Kidney glomerular epithelial cell (primary cell): ENCODE measurements around the gene PDYN.
"Not testable (repeated sequence)": the region's sequence is repeated elsewhere in the genome, so short reads cannot be mapped to it uniquely, and the experiment has no call there.

Source experiments
- DNase-seq: peaks from one replicate; lab custom pipeline; 2025; lab: John Stamatoyannopoulos, UW

Gene PDYN

DNA sequence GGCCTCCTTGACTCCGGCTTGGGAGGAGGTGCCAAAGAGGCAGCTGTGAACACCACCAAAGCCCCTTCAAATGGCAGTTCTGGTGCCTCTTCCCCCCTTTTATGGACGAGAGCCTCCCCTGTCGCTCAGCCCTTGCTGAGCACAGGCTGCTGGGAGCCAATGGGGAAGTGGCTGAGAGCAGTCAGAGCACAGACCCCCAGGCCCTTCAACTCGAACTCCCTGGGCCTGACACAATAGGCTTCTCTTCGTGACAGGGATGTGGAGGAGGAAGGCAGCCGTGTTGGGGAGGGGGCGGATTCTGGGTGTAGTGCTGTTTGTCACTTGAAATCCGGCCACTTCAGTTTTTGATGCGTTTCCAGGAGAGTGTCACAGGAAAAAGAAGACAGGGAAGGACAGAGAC, at the start of gene PDYN:
Gene PDYN, minus strand, starts transcription at position 73 of the 400 bp plus-strand sequence. CDS start 10,974 bp downstream, outside the sequence.
- DNase-seq: no peak

GRCh38 chr20:2042400-2042799, 48.5 kb upstream of the PDYN start:
- DNase-seq: peak; percentile 41

- no peak for DNase-seq
Measured at GRCh38 chr20:2038161-2038560, 44.3 kb upstream of the PDYN start.

GRCh38 chr20:2037296-2037914, 43.5 kb upstream of the PDYN start:
- DNase-seq: no peak

GRCh38 chr20:2036357-2036756, 42.5 kb upstream of the PDYN start:
- not testable (repeated sequence) for DNase-seq

GRCh38 chr20:2032168-2032567, 38.3 kb upstream of the PDYN start:
- DNase-seq: no peak

DNA sequence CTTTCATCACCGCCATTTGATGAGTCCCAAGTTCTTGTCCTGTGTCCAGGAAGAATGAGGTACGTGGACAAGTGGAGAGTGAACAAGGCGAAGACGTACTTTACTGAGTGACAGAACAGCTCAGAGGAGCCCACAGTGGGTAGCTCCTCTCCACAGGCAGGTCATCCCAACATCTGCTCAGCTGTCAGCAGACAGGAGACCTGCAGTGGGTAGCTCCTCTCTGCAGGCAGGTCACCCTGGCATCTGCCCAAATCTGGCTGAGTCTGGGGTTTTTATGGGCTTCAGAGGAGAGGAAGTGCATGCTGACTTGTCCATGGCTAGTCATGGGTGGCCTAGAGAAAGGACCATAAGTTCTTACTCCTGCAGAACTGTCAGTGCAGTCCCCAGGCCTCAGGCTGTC, 32.7 kb upstream of the PDYN start:
- DNase-seq: no peak

DNA sequence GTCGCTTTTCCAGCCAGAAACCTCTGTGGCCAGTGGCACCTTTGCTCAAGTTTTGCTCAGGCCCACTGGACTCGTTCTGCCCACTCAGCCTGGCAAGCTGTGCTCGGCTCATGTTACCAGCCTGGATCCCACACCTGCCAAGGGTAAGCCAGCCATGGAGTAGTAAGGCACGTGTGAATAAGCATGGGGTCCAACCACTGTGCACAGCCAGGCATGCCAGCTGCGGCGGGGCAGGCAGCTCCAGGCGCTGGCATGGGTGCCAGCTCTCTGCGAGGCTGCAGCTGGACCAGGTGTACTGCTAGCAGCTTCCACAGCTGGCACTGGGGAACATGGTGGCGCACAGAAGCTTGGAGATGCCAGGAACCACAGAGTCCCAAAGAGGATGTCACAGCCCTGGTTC, 32.1 kb upstream of the PDYN start:
- DNase-seq: no peak

DNA sequence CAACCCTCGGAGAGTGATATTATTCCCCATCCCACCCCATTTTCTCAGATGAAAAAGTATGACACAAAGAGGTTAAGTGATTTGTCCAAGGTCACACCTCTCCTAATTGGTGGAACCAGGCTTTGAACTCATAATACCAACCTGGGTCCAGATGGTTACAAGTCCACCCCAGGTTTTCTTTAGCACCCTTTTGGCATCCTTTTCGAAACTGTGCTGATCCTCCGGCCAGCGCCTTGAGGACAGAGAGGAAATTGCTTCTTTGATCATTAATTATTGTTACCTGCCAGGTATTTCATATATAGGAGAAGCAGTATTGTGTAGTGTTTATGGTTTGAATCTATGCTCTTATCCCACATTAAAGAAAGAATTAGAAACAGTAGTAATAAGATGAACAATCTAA, 29.3 kb upstream of the PDYN start:
- no peak for DNase-seq

DNA sequence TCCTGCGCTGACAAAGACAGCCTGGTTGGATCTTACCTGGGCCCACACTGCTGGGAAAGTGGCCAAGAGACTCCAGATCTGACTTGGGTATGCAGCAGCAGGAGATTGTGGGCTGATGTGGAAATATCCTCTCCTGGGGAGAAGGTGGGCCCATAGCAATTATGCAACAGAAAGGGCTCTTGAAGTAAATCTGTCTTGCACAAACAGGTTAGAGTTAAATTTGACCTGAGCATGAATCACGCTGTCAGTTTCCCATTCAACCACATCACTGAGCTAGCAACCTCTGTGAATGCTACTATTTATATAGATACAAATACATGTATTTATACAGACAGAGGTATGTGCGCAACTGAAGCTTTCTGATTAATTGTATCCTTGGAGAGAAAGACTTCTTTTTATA, 28.3 kb upstream of the PDYN start:
- peak; percentile 13 for DNase-seq

DNA sequence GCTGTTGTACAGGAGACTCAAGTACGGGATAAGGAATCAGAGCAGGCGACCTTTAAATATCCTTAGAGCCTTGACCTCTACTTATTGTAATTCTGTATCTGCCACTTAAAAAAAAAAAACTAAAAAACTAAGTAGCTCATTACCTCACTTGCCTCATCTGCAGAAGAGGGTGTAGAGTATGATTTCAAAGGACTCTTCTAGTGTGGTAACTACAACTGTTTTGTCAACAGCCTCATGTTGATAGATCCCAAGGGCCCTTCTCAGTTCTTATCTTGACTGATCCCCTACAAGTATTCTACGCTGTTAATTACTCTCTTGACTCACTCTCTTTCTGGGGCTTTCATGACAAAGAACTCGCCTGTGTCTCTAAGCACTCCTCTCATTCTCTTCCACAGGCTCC, 16.7 kb upstream of the PDYN start:
- DNase-seq: no peak

- peak; percentile 16 for DNase-seq
Measured at GRCh38 chr20:2006452-2007361, 12.8 kb upstream of the PDYN start.

DNA sequence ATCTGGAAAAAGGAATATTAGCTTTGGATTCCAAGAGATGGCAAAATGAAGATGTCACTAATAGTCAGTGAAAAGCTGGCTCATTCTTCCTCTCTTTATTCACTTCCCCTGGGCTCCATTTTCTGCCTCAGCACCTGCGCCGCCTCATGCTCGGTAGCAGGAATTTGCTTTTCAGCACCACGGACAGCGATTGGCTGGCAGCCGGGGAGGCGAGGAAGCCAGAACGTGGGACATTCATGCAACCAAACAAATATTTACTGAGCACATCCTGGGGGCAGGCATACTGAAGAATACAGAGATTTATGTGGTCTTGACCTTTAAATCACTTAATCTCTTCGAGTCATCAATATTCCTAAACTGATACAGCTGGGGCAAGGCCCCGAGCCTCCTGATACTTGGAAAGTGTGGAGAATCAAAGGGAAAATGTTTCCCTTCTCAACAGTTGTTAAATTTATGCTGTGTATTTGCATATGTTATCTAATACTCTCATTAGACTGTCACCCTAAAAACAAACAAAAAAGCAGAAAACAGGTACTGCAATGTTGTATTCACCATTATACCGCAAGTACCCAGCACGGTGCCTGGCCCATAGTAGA, 12.1 kb upstream of the PDYN start:
- peak; percentile 60 for DNase-seq

GRCh38 chr20:2005359-2005758, 11.5 kb upstream of the PDYN start:
- no peak for DNase-seq

DNA sequence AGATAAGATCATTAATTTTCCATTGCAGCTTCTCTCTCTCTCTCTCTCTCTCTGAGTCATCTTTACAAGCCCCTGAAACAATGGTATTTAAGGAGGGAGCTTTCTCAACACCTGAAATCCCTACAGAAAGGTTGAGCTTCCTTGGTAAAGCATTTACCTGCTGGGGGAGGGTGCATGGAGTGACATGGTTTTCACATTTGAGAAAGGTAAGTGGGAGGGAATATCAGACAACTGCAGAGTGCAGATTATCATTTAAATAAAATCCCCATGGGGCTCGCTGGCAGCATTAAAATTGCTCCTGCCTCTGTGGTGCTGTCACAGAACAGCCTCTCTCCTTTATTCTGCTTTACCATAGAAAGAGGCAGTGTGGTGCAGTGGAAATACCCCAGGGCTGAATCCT, 10.3 kb upstream of the PDYN start:
- DNase-seq: no peak

GRCh38 chr20:2002365-2002764, 8.5 kb upstream of the PDYN start:
- DNase-seq: no peak

GRCh38 chr20:2001119-2001518, 7.3 kb upstream of the PDYN start:
- no peak for DNase-seq

GRCh38 chr20:2000285-2000684, 6.4 kb upstream of the PDYN start:
- no peak for DNase-seq

GRCh38 chr20:1998715-1999114, 4.9 kb upstream of the PDYN start:
- no peak for DNase-seq

DNA sequence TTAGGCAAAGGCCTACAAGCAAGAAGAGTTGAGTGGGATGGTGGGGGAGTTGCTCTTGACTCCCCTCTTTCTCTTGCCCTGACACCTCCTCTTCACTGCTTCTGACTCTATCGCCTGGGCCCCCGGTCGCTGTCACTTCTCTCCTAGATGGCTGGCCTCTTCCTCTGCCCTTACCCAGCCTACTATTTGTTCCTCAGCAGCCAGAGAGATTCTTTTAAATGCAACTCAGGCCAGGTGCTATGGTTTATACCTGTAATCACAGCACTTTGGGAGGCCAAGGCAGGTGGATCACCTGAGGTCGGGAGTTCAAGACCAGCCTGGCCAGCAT, 4.3 kb upstream of the PDYN start:
- no peak for DNase-seq

- DNase-seq: no peak
Measured at GRCh38 chr20:1997483-1998192, 3.8 kb upstream of the PDYN start.

DNA sequence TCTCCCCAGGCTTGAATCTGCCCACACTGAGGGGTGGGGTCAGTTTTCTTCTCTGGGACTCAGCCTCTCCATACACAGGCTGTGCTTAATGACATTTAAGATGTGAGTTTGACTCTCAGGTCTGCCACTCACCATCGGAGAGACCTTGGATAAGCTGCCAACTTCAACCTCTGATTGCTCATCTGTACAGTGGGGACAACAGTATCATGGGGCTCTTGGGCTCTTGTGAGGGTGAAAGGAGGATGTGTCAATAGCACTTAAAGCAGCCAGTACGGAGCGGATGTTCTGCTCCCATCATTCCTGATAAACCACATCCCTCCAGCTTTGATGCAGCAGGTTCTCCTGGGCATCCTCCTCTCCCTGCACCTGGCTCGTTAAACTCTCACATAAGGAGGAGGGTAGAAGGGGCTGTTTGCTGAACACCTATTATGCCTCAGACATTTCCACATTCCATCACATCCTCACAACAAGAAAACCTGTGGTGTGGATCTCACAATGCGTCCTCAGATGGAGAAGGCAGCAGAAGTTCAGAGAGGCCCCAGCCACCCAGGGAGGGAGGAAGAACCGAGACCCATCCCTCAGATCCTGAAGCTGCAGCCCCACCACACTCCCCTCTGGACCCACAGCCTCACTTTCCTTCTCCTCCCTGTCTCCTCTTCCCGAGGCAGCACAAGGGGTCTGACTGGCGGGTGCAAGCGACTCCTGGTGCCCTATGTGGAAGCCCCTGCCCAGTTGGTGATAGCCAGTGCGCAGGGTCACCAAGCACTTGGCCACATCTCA, 1.9 kb upstream of the PDYN start:
- DNase-seq: no peak
